HG02588 (cell line): ENCODE results near the gene OTUB2.

Source experiments
- ATAC-seq: cut with Tn5 transposase; IDR thresholded peaks from one replicate; pipeline ENCODE4 v1.9.1; 2021; ENCODE audit warnings: mild to moderate bottlenecking, moderate library complexity; ENCODE audit not compliant: unreplicated experiment

Gene OTUB2

GRCh38 chr14:94040247-94040646 lies 14.1 kb downstream of the OTUB2 start:
- no peak for ATAC-seq

GRCh38 chr14:94040796-94041195 lies 14.7 kb downstream of the OTUB2 start:
- ATAC-seq = no peak

- no peak for ATAC-seq
These were observed 15.6 kb downstream of the OTUB2 start for GRCh38 chr14:94041551-94042346.

GRCh38 chr14:94042433-94043091 lies 16.4 kb downstream of the OTUB2 start:
- no peak for ATAC-seq

GRCh38 chr14:94043111-94043755 lies 17.1 kb downstream of the OTUB2 start:
- ATAC-seq = no peak

- no peak for ATAC-seq
These were observed 17.8 kb downstream of the OTUB2 start for GRCh38 chr14:94043756-94044475.

GRCh38 chr14:94044476-94045091 lies 18.4 kb downstream of the OTUB2 start:
- ATAC-seq = no peak

- ATAC-seq = no peak
These were observed 19.0 kb downstream of the OTUB2 start for GRCh38 chr14:94045101-94045500.

- no peak for ATAC-seq
These were observed 19.6 kb downstream of the OTUB2 start for GRCh38 chr14:94045563-94046345.

GRCh38 chr14:94046696-94047250 lies 20.6 kb downstream of the OTUB2 start:
- no peak for ATAC-seq

GRCh38 chr14:94047581-94047980 lies 21.4 kb downstream of the OTUB2 start:
- ATAC-seq = no peak

- no peak for ATAC-seq
These were observed 22.8 kb downstream of the OTUB2 start for GRCh38 chr14:94048691-94049624.

GRCh38 chr14:94049625-94050023 lies 23.5 kb downstream of the OTUB2 start:
- no peak for ATAC-seq

- no peak for ATAC-seq
These were observed 24.2 kb downstream of the OTUB2 start for GRCh38 chr14:94050231-94050880.

GRCh38 chr14:94051115-94051514 lies 25.0 kb downstream of the OTUB2 start:
- no peak for ATAC-seq

GRCh38 chr14:94051779-94052178 lies 25.6 kb downstream of the OTUB2 start:
- ATAC-seq = no peak

GRCh38 chr14:94052199-94052598 lies 26.1 kb downstream of the OTUB2 start:
- no peak for ATAC-seq

GRCh38 chr14:94052662-94053061 lies 26.5 kb downstream of the OTUB2 start:
- no peak for ATAC-seq
